ENCODE data around the gene HTR4.
"Not testable (repeated sequence)": the region's sequence is repeated elsewhere in the genome, so short reads cannot be mapped to it uniquely, and the experiment has no call there.

Gene HTR4

GRCh38 chr5:148540647-148541046, 113.7 kb downstream of the HTR4 start:
- TF ChIP-seq CTCF (IDR thresholded peaks at IDR 0.05; ENCODE audit: extremely low read depth, missing control alignments), result no peak
- DNase-seq (ENCODE audit: low spot score), result no peak

- TF ChIP-seq CTCF (IDR thresholded peaks at IDR 0.05; ENCODE audit: extremely low read depth, missing control alignments), result no peak
- DNase-seq (ENCODE audit: low spot score), result no peak
Observed at GRCh38 chr5:148539851-148540250, 114.5 kb downstream of the HTR4 start.

- no peak for TF ChIP-seq CTCF (IDR thresholded peaks at IDR 0.05; ENCODE audit: extremely low read depth, missing control alignments)
- DNase-seq (ENCODE audit: low spot score), result no peak
Observed at GRCh38 chr5:148535190-148535589, 119.1 kb downstream of the HTR4 start.

GRCh38 chr5:148532969-148533670, 121.2 kb downstream of the HTR4 start:
- no peak for DNase-seq (ENCODE audit: low spot score)
- TF ChIP-seq CTCF (IDR thresholded peaks at IDR 0.05; ENCODE audit: extremely low read depth, missing control alignments), result no peak

- not testable (repeated sequence) for DNase-seq (ENCODE audit: low spot score)
Observed at GRCh38 chr5:148529450-148529849, 124.9 kb downstream of the HTR4 start.

GRCh38 chr5:148524721-148525120, 129.6 kb downstream of the HTR4 start:
- TF ChIP-seq CTCF (IDR thresholded peaks at IDR 0.05; ENCODE audit: extremely low read depth, missing control alignments), result no peak
- DNase-seq (ENCODE audit: low spot score), result no peak

- no peak for DNase-seq (ENCODE audit: low spot score)
Observed at GRCh38 chr5:148523139-148523538, 131.2 kb downstream of the HTR4 start.

More at GRCh38 chr5:148523139-148523538, 131.2 kb downstream of the HTR4 start:
- TF ChIP-seq CTCF (IDR thresholded peaks at IDR 0.05; ENCODE audit: extremely low read depth, missing control alignments), result no peak

All from GM20000 (cell line).